ENCODE measurements around the gene HOXC10. TPM values are rescaled to one million over a fixed set of nuclear protein-coding genes. Genes with fewer than 3 reads are reported as not detected.

The HOXC10 gene
- total RNA-seq, 1 donor from 2014 or later = not detected

DNA sequence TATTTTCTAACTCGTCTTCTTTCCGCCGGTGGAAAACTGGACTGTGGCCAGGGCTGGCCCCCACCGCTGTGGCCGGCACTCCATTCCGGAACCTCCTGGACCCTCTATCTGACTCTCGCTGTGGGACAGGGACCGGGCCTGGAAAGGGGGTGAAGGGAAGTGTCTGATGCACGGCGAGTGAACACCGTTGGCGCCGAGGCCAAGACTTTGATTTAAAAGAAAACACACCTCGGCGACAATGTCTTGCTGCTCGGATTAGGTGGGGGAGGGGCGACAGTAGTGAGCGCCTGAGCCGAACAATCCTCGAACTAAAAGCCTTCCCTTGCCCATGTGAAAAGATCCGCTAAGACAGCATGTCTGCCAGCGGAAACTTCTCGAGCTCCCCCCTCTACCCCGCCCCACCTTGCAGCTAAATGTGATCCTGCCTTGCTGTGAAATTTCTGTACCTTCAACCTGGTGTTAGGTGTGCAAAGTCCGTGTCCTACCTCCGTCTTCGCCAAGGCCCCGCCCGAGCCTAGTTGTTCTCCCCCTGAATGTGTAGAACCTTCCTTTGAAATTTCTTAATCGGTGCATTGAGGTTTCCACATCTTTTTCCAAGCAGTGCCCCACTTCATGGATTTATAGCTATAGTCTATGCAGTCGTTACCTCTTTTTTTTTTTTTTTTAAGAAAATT is 9.3 kb upstream of the HOXC10 start:
- intact Hi-C loops (cut with micrococcal nuclease) = loop anchor here (2.0 to 5.0 kb wide), 2 partner anchors 13 to 37 kb away; no protein-coding TSS in a partner anchor

DNA sequence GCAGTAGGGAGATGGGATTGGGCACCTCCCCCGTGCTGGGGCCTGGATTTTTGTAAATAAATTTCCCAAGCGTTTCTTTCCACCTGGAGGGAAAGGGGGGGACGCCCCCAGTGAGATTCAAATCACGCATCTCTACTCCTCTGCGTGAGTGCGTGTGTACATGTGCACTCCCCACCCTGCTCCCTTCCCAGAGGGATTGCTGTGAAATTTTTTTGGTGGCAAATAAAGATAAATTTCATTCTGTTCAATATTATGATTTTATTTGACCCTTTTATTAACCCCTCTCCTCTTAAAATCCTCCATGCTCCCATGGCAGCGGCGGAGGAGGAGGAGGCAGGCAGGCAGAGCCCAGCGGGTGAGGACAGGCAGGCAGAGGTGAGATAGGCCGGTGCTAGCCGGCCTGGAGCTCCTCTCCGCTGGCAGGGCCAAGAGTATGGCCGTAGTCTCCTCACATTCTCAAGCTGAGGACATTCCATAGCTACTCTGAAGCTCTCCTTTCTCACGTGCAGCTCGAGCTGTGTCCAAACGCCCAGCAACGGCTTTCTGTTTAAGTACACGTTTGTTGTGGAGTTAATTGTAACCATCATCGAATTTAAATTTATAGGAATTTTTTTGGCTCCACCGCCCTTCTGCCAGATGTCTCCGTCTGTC is 8.6 kb upstream of the HOXC10 start:
- intact Hi-C loops (cut with micrococcal nuclease) = loop anchor here (2.0 to 5.0 kb wide), 2 partner anchors 13 to 36 kb away; no protein-coding TSS in a partner anchor

DNA sequence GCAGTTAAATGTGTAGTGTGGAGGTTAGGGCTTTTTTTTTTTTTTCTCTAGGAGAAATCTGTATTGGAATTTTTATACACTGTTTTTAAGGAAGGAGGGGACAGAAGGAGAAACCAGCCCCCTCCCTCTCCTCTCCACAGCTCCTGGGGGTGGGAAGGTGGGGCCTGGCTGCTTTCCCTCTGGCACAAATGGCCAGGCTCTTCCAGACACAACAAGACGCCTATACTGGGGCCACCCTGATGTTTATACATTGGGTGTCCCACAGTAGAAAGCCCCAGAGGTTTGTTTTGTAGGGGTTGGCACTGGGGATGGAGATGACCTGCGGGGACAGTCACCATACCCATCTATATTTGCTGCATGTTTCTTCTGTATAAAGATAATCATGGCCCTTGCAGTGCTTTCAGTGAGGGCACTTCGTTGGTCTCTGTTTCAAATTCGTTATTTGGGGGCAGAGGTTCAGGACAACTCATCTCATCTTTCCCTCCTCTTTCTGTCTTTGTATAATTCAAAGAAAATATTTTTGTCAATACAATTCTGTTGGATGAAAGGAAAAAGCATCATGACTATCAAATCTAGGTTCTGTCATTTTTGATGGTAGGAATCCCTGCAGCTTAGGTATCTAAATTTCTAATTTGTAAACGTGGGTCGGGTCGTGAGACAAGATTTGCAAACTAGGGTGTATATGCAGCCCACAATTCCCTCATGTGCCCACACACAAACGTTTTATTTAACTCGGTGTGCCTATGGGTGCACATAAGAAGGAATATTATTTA is 7.9 kb upstream of the HOXC10 start:
- intact Hi-C loops (cut with micrococcal nuclease) = loop anchor here (2.0 to 5.0 kb wide), 2 partner anchors 14 to 35 kb away; no protein-coding TSS in a partner anchor

DNA sequence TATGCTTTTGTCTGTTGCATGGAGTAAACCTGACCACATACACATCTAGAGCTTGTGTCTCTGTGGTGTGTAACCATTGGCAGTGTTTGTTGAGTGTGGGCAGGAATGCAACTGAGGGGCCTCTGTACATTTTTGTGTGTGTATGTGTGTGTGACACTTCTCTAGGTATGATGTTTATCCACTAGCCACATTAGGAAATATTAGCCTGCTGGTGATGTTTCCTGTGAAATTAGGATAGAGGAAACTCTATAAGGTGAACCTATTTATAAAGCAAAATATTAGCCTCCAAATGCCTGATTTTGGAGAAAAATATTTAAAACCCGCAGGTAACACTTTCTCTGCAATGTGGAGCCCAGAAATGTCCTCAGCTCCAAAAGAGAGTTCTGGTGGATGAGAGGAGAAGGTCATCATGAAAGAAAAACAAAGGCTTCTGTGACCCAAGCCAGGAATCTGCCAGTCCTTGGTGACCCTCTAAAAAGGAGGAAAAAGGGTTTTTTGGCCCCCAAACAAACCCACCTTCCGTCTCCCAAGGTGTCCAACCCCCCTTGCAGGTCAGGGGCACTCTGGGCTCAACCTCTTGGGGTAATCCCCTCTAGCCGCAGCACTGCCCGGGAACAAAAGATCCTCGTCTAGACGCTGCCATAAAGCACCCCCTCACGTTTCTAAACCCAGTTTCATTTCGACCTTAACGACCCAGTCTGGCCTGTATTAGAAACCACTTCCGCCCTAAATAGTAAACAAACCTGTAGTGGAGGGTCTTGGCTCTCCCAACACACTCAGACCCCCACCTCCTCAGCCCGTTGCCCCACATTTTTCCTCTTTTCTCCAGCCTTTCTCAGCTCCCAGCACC is 7.1 kb upstream of the HOXC10 start:
- intact Hi-C loops (cut with micrococcal nuclease) = loop anchor here (2.0 to 5.0 kb wide), 2 partner anchors 15 to 34 kb away; no protein-coding TSS in a partner anchor

GRCh38 chr12:53978477-53979356 is 6.2 kb upstream of the HOXC10 start:
- intact Hi-C loops (cut with micrococcal nuclease) = loop anchor here (5.0 kb wide), 1 partner anchor 34 kb away; no protein-coding TSS in a partner anchor

- intact Hi-C loops (cut with micrococcal nuclease) = loop anchor here (2.0 kb wide), 1 partner anchor 15 kb away; no protein-coding TSS in a partner anchor
Measured at GRCh38 chr12:53980104-53980801, 4.7 kb upstream of the HOXC10 start.

DNA sequence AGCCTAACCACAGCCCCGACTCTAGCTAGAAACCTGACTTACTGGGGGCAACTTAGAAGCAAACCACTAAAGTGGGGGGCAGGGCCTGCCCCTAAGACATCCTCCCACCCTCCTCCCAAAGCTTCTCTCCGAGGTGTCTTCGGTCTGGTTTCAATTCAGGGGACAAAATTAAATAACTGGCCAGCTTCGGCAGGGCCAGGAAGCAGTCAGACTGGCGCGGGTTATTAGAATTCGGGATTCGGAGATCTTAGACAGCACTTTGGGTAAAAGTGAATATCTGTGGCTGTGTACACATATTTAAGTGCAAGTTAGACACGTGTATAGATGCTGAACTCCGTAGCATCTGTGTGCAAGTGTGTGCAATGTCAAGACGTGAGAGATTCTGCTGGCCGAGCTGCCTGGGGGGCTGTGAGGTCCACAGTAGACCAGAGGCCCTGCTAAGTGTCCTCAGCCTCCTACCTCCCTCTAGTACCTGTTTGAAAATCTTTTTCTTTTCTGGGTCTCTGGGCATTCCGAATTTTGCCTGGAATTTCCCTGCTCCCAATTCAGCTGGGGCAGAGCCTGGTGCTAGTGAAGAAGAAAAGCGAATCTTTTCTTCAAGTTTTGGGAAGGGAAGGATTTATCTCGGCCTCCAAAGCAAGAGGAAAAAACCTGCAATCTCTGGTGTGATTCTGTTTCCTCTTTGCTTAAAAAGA is 4.0 kb upstream of the HOXC10 start:
- intact Hi-C loops (cut with micrococcal nuclease) = loop anchor here (2.0 kb wide), 1 partner anchor 14 kb away; no protein-coding TSS in a partner anchor

DNA sequence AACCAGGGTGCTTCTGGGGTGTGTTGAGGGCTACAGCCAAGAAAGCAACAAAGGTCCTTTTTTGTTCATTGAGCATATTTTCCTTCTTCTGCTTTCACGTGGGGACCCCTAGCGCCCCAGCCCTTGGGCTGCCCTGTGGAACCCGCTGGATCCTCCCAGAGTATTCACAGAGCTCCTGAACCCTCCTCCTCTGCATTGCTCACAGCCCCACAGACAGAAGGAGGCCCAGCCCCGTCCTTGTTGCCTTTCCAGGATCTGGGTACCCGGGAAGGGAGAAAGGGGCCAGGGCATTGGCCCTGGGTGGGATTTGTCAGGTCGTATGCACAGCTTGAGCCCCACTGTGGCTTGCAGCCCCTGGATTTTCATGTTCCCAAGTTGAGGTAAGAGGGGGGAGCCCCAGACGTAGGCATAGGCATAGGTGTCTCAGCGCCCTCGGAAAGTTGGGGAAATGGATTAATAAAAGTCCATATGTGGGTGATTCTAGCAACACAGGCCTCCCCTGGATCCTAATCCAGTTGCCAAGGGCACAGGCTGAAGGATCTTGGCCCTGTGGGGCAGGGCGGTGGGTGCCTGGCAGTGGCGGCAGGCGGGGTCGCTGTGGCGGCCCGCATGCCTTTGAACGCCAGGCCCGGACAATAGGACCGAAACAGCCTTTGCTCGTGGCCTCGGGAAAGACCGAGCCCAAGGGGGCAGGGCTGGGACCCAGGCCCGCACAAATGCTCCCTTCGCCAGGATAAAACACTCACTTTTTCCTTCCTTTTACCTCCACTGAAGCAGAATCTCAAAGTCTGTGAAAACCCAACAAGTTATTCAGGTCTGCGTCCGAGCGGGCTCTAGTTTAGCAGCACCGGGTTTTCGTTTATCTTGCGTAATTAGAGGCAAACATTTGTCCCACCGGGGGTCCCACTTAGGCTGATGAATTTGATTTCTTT is 3.0 kb upstream of the HOXC10 start:
- intact Hi-C loops (cut with micrococcal nuclease) = loop anchor here (2.0 kb wide), 1 partner anchor 13 kb away; no protein-coding TSS in a partner anchor

GRCh38 chr12:53982648-53983567 is 2.0 kb upstream of the HOXC10 start:
- intact Hi-C loops (cut with micrococcal nuclease) = no loop called here

GRCh38 chr12:53983568-53983949 is 1.4 kb upstream of the HOXC10 start:
- intact Hi-C loops (cut with micrococcal nuclease) = no loop called here

DNA sequence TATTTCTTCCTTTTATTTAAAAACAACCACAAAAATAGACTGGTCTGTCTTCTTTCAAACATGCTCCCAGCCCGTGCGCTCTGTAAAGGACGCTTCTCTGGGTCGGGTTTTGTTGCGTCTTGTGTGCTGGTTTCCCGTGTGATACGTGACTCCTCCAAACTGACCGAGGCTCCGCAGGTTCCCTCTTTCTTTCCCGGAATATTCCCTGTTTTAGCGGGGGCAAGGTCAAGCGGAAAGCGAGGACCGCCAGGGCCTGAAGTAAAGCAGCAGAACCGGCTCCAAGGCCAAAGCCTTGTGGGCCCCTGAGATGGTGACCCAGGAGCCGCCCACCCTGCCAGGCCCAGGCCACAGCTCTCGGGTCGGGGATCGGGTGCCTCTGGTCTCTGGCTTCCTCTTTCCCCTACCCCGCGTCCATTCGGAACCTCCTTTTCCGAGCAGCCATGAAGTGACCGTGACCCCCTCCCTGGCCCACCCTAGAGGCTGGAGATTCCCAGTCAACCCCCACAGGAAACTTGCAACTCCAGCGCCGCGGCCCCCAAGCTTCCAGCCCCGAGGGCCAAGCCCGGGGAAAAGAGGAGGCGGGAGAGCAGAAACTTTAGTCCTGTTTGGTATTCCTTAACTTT is 885 bp upstream of the HOXC10 start:
- intact Hi-C loops (cut with micrococcal nuclease) = no loop called here

DNA sequence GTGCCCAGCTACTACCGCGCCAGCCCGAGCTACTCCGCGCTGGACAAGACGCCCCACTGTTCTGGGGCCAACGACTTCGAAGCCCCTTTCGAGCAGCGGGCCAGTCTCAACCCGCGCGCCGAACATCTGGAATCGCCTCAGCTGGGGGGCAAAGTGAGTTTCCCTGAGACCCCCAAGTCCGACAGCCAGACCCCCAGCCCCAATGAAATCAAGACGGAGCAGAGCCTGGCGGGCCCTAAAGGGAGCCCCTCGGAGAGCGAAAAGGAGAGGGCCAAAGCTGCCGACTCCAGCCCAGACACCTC is 697 bp downstream of the HOXC10 start:
- intact Hi-C loops (cut with micrococcal nuclease) = loop anchor here (1.0 to 5.0 kb wide), 3 partner anchors 33 to 217 kb away; partner anchors contain the start of genes HOXC12 and HOXC5

GRCh38 chr12:53985994-53986685 is 1.2 kb downstream of the HOXC10 start:
- intact Hi-C loops (cut with micrococcal nuclease) = loop anchor here (1.0 to 5.0 kb wide), 4 partner anchors 8 to 216 kb away; partner anchors contain the start of genes HOXC12 and HOXC5

GRCh38 chr12:53986686-53987483 is 1.9 kb downstream of the HOXC10 start:
- intact Hi-C loops (cut with micrococcal nuclease) = loop anchor here (1.0 to 5.0 kb wide), 3 partner anchors 7 to 45 kb away; partner anchors contain the start of genes HOXC12 and HOXC5
